H9 (cell line): ENCODE measurements around the gene LYRM2. TPM values are rescaled to one million over a fixed set of nuclear protein-coding genes. Genes with fewer than 3 reads are reported as not detected.
A peak's percentile ranks its signal among the peaks of the same experiment; 100 is the strongest.

ENCODE experiments used
- DNase-seq: peaks from one replicate; pipeline ENCODE4 v3.0.0-alpha.2; 2017
- H2AFZ ChIP-seq: one replicate; pipeline ENCODE4 v1.6.1; 2013; ENCODE audit warnings: mild to moderate bottlenecking, low read length, control low read depth, moderate library complexity
- H2AK5ac ChIP-seq: 2 replicates; pipeline ENCODE4 v1.6.1; 2013; ENCODE audit warnings: low read length, control low read depth, mixed read lengths; ENCODE audit not compliant: insufficient read length
- H2BK120ac ChIP-seq: one replicate; pipeline ENCODE4 v1.6.1; 2013; ENCODE audit warnings: low read depth, mild to moderate bottlenecking, low read length, control low read depth, inconsistent platforms; ENCODE audit not compliant: poor library complexity, severe bottlenecking
- H2BK12ac ChIP-seq: 2 replicates; pipeline ENCODE4 v1.6.1; 2013; ENCODE audit warnings: low read length, control low read depth, mixed read lengths, low read depth; ENCODE audit not compliant: insufficient read length
- H2BK15ac ChIP-seq: 2 replicates; pipeline ENCODE4 v1.6.1; 2013; ENCODE audit warnings: low read depth, low read length, control low read depth
- H2BK20ac ChIP-seq: one replicate; pipeline ENCODE4 v1.6.1; 2013; ENCODE audit warnings: low read depth, mild to moderate bottlenecking, low read length, control low read depth, inconsistent platforms; ENCODE audit not compliant: poor library complexity, severe bottlenecking
- H2BK5ac ChIP-seq: 2 replicates; pipeline ENCODE4 v1.6.1; 2013; ENCODE audit warnings: low read length, control low read depth, mixed read lengths; ENCODE audit not compliant: insufficient read length
- H3K14ac ChIP-seq: 2 replicates; pipeline ENCODE4 v1.6.1; 2013; ENCODE audit warnings: low read length, control low read depth; ENCODE audit not compliant: insufficient read depth
- H3K18ac ChIP-seq: 2 replicates; pipeline ENCODE4 v1.6.1; 2013; ENCODE audit warnings: low read depth, mild to moderate bottlenecking, mixed read lengths, low read length, control low read depth; ENCODE audit not compliant: insufficient read length
- H3K23ac ChIP-seq: 2 replicates; pipeline ENCODE4 v1.6.1; 2013; ENCODE audit warnings: low read length, control low read depth, mixed read lengths, low read depth; ENCODE audit not compliant: insufficient read length
- H3K23me2 ChIP-seq: 2 replicates; pipeline ENCODE4 v1.6.1; 2013; ENCODE audit warnings: low read depth, mild to moderate bottlenecking, mixed read lengths, low read length, control low read depth; ENCODE audit not compliant: insufficient read length, poor library complexity, severe bottlenecking
- H3K27ac ChIP-seq: 2 replicates; pipeline ENCODE4 v1.5.1; 2013; ENCODE audit warnings: low read length, control low read depth, mixed read lengths, low read depth; ENCODE audit not compliant: insufficient read length
- H3K27me3 ChIP-seq: 2 replicates; pipeline ENCODE4 v1.6.1; 2013; ENCODE audit warnings: low read length, control low read depth, inconsistent platforms; ENCODE audit not compliant: insufficient read depth
- H3K4ac ChIP-seq: 2 replicates; pipeline ENCODE4 v1.6.1; 2013; ENCODE audit warnings: low read depth, mild to moderate bottlenecking, control low read depth, inconsistent platforms, low read length, moderate library complexity
- H3K4me1 ChIP-seq: 2 replicates; pipeline ENCODE4 v1.6.1; 2013; ENCODE audit warnings: low read length, control low read depth, inconsistent platforms; ENCODE audit not compliant: insufficient read depth
- H3K4me2 ChIP-seq: 2 replicates; pipeline ENCODE4 v1.6.1; 2013; ENCODE audit warnings: low read length, control low read depth, mixed read lengths; ENCODE audit not compliant: insufficient read length, insufficient read depth
- H3K56ac ChIP-seq: 2 replicates; pipeline ENCODE4 v1.6.1; 2013; ENCODE audit warnings: low read depth, mild to moderate bottlenecking, mixed read lengths, low read length, control low read depth; ENCODE audit not compliant: insufficient read length
- H3K79me1 ChIP-seq: 2 replicates; pipeline ENCODE4 v1.6.1; 2013; ENCODE audit warnings: low read depth, mild to moderate bottlenecking, moderate library complexity, low read length, control low read depth, inconsistent platforms; ENCODE audit not compliant: insufficient read depth, poor library complexity, severe bottlenecking
- H3K79me2 ChIP-seq: 2 replicates; pipeline ENCODE4 v1.6.1; 2013; ENCODE audit warnings: low read length, control low read depth, inconsistent platforms; ENCODE audit not compliant: insufficient read depth
- H3K9ac ChIP-seq: 2 replicates; pipeline ENCODE4 v1.6.1; 2013; ENCODE audit warnings: low read length, control low read depth, mixed read lengths; ENCODE audit not compliant: insufficient read length; ENCODE audit errors: extremely low read depth
- H3K9me3 ChIP-seq: one replicate; pipeline ENCODE4 v1.6.1; 2013; ENCODE audit warnings: low read depth, low read length, inconsistent platforms; ENCODE audit not compliant: control insufficient read depth
- H3T11ph ChIP-seq: one replicate; pipeline ENCODE4 v1.6.1; 2013; ENCODE audit warnings: mild to moderate bottlenecking, low read length, control low read depth, inconsistent platforms
- H4K20me1 ChIP-seq: one replicate; pipeline ENCODE4 v1.6.1; 2013; ENCODE audit not compliant: control insufficient read depth, insufficient read length, insufficient read depth
- H4K5ac ChIP-seq: 2 replicates; pipeline ENCODE4 v1.6.1; 2013; ENCODE audit warnings: low read depth, mild to moderate bottlenecking, mixed read lengths, low read length, control low read depth; ENCODE audit not compliant: insufficient read length
- H4K8ac ChIP-seq: replicated peaks from 2 replicates; pipeline ENCODE4 v1.6.1; 2013; ENCODE audit warnings: low read length, control low read depth, mixed read lengths, low read depth; ENCODE audit not compliant: insufficient read length
- H4K91ac ChIP-seq: 2 replicates; pipeline ENCODE4 v1.6.1; 2013; ENCODE audit warnings: low read depth, mild to moderate bottlenecking, moderate library complexity, mixed read lengths, low read length, control low read depth; ENCODE audit not compliant: insufficient read length
- H3K27ac Mint-ChIP-seq, 3 experiments: 2 replicates in 2 of 3; 3 replicates in 1 of 3; pipeline ENCODE4 v1.8.0; 2020 to 2021; ENCODE audit warnings: mixed read lengths in 3 of 3, mild to moderate bottlenecking in 1 of 3, moderate library complexity in 1 of 3
- H3K27me3 Mint-ChIP-seq: 2 replicates; pipeline ENCODE4 v1.8.0; 2021; ENCODE audit warnings: low read depth, mild to moderate bottlenecking, moderate library complexity, mixed read lengths
- H3K36me3 Mint-ChIP-seq, 3 experiments: 2 replicates in 2 of 3; 3 replicates in 1 of 3; pipeline ENCODE4 v1.8.0; 2020 to 2021; ENCODE audit warnings: low read depth in 3 of 3, mixed read lengths in 3 of 3; ENCODE audit not compliant: insufficient read depth in 1 of 3
- H3K4me1 Mint-ChIP-seq, 2 experiments: 2 replicates each; pipeline ENCODE4 v1.8.0; 2020; ENCODE audit warnings: mixed read lengths in 2 of 2
- H3K4me3 Mint-ChIP-seq, 2 experiments: 2 replicates in 1 of 2; 3 replicates in 1 of 2; pipeline ENCODE4 v1.8.0; 2020 to 2021; ENCODE audit warnings: mild to moderate bottlenecking in 2 of 2, mixed read lengths in 2 of 2, moderate library complexity in 1 of 2
- H3K9me3 Mint-ChIP-seq, 2 experiments: 2 replicates in 1 of 2; 3 replicates in 1 of 2; pipeline ENCODE4 v1.8.0; 2020; ENCODE audit warnings: mild to moderate bottlenecking in 2 of 2, mixed read lengths in 2 of 2, moderate library complexity in 1 of 2
- WGBS: extraction: QIAGEN DNeasy Blood & Tissue Kit; methylation state at CpG from one replicate; pipeline ENCODE4 v1.1.7; 2013; ENCODE audit warnings: missing lambda C conversion rate, low lambda C conversion rate, mixed read lengths; ENCODE audit not compliant: insufficient read length; ENCODE audit errors: extremely low coverage; 5-methylcytosine and 5-hydroxymethylcytosine counted together
- total RNA-seq: library from RNA; stranded (reverse); gene quantifications from 2 replicates; pipeline ENCODE4 v1.2.1, GENCODE V29; 2021
- TF ChIP-seq, protein P1 (sequence below): fragments of 200-600 bp; sonication (generic); conservative IDR thresholded peaks from 3 replicates; pipeline ENCODE4 v1.8.0; 2021; ENCODE audit warnings: antibody characterized with exemption, mild to moderate bottlenecking

The LYRM2 gene
- total RNA-seq, 1 experiment from 2014 or later, result 29.8 TPM

DNA sequence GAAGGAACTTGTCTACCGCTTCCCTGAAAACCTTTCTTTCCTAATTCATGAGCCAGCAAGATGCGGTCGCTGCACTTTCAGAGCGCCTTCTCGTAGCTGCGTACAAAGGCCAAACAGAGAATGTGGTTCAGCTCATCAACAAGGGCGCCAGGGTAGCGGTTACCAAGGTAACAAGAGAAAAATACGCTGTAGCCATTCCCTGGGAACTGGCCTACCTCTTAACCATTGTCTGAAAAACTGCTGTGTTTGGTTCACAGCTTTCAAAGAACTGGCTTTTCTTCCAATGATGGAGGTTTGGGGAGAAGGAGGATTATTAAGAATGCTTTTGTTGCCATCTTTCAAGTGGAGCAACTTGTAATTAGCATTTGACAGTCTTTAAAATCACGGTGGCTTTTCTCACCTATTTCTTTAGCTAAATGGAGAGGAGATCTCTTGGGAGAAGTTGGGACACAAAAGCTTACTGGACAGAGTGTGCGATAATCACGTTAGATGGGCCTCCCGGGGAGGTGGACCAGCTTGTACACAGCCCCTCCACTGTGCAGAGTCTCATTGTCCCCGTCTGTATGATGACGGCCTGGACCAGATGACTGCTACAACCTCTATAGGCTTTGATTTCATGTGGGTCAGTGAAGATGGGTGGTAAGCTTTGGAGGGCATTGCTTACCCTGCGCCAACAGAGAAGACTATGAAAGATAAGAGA lies 71.5 kb downstream of the LYRM2 start:
- no peak overlapping the region for H3K27ac ChIP-seq
- H3K9me3 Mint-ChIP-seq, result no peaks in the 10 kb centered on the region
- WGBS, result no CpG with 5 or more reads among the region's 16 CpGs
- no peak for DNase-seq
- H4K8ac ChIP-seq, result no peak overlapping the region
- peaks cover 12 to 21% of the 10 kb centered on the region in 2 experiments for H3K4me1 Mint-ChIP-seq
- no peaks in the 10 kb centered on the region for H3K23me2 ChIP-seq
- H3K4me3 Mint-ChIP-seq, result no peak overlapping the region
- no peaks in the 10 kb centered on the region for H4K20me1 ChIP-seq
- H3K27me3 ChIP-seq, result no peaks in the 10 kb centered on the region
- H3K27me3 Mint-ChIP-seq, result no peaks in the 10 kb centered on the region
- no peak overlapping the region for H4K91ac ChIP-seq
- H3K9ac ChIP-seq, result no peak overlapping the region
- H3K36me3 Mint-ChIP-seq, result no peaks in the 10 kb centered on the region
- H2BK12ac ChIP-seq, result no peak overlapping the region
- H2BK5ac ChIP-seq, result no peak overlapping the region
- no peak overlapping the region for H2BK120ac ChIP-seq
- no peaks in the 10 kb centered on the region for H3K79me1 ChIP-seq
- no peak overlapping the region for H2AFZ ChIP-seq
- no peak overlapping the region for H3K56ac ChIP-seq
- H3K9me3 ChIP-seq, result no peaks in the 10 kb centered on the region
- no peak overlapping the region for H2BK20ac ChIP-seq
- no peak overlapping the region for H3T11ph ChIP-seq
- H2BK15ac ChIP-seq, result no peak overlapping the region
- peaks cover 2% of the 10 kb centered on the region; the same call in 1 of the 2 replicates for H3K4me1 ChIP-seq
- H2AK5ac ChIP-seq, result no peak overlapping the region
- H3K27ac Mint-ChIP-seq, result peak overlapping the region in 1 of 3 experiments; percentile 29; a peak in 1 of 7 replicates
- H3K4ac ChIP-seq, result no peak overlapping the region
- H3K14ac ChIP-seq, result 0 out of 2 replicates have a peak overlapping the region, but pooled peaks have one; percentile 14
- H4K5ac ChIP-seq, result no peak overlapping the region
- H3K4me2 ChIP-seq, result no peak overlapping the region
- no peak overlapping the region for H3K23ac ChIP-seq
- H3K18ac ChIP-seq, result no peak overlapping the region
- H3K79me2 ChIP-seq, result no peaks in the 10 kb centered on the region
- TF ChIP-seq, protein P1, sequence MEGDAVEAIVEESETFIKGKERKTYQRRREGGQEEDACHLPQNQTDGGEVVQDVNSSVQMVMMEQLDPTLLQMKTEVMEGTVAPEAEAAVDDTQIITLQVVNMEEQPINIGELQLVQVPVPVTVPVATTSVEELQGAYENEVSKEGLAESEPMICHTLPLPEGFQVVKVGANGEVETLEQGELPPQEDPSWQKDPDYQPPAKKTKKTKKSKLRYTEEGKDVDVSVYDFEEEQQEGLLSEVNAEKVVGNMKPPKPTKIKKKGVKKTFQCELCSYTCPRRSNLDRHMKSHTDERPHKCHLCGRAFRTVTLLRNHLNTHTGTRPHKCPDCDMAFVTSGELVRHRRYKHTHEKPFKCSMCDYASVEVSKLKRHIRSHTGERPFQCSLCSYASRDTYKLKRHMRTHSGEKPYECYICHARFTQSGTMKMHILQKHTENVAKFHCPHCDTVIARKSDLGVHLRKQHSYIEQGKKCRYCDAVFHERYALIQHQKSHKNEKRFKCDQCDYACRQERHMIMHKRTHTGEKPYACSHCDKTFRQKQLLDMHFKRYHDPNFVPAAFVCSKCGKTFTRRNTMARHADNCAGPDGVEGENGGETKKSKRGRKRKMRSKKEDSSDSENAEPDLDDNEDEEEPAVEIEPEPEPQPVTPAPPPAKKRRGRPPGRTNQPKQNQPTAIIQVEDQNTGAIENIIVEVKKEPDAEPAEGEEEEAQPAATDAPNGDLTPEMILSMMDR, result no peak
